ENCODE data around the gene CHMP4B. TPM values are rescaled to one million over a fixed set of nuclear protein-coding genes. Genes with fewer than 3 reads are reported as not detected.
"Not testable (repeated sequence)": the region's sequence is repeated elsewhere in the genome, so short reads cannot be mapped to it uniquely, and the experiment has no call there.

The CHMP4B gene
- total RNA-seq, 1 donor from 2014 or later, result 77.8 TPM

GRCh38 chr20:33790566-33790965 is 20.6 kb upstream of the CHMP4B start:
- peak; percentile 82 for ATAC-seq

DNA sequence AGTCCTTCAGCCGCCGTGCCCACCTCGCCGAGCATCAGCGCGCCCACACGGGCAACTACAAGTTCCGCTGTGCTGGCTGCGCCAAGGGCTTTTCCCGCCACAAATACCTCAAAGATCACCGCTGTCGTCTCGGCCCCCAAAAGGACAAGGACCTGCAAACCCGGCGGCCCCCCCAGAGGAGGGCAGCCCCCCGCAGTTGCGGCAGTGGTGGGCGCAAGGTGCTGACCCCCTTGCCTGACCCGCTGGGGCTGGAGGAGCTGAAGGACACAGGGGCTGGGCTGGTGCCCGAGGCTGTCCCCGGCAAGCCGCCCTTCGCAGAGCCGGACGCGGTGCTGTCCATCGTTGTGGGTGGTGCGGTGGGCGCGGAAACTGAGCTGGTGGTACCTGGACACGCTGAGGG is 20.1 kb upstream of the CHMP4B start:
- no peak for ATAC-seq

GRCh38 chr20:33791540-33791939 is 19.6 kb upstream of the CHMP4B start:
- ATAC-seq, result no peak

DNA sequence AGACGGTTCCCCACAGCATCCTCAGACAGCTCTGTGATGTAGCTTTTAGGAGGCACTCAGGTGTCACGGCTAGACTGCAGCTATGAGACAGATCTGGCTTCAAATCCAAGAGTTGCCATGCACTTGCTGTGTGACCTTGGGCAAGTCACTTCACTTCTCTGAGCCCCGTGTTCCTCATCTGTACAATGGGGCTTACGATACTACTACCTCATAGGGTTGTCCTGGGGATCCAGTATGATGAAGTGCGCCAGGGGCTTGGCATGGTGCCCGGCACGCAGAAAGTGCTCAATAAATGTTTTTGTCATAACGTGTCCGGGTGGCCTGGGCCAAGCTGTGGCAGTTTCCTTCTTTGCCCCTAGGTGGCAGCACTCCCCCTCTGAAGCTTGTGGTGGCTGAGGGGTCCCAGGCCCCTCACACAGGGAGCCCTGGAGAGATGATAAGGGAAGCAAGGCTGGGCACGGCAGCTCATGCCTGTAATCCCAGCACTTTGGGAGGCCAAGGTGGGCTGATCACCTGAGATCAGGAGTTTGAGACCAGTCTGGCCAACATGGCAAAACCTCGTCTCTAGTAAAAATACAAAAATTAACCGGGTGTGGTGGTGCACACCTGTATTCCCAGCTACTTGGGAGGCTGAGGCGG is 19.1 kb upstream of the CHMP4B start:
- ATAC-seq, result no peak

- not testable (repeated sequence) for ATAC-seq
Measured at GRCh38 chr20:33792598-33792989, 18.6 kb upstream of the CHMP4B start.

- no peak for ATAC-seq
Measured at GRCh38 chr20:33793011-33793931, 17.9 kb upstream of the CHMP4B start.

DNA sequence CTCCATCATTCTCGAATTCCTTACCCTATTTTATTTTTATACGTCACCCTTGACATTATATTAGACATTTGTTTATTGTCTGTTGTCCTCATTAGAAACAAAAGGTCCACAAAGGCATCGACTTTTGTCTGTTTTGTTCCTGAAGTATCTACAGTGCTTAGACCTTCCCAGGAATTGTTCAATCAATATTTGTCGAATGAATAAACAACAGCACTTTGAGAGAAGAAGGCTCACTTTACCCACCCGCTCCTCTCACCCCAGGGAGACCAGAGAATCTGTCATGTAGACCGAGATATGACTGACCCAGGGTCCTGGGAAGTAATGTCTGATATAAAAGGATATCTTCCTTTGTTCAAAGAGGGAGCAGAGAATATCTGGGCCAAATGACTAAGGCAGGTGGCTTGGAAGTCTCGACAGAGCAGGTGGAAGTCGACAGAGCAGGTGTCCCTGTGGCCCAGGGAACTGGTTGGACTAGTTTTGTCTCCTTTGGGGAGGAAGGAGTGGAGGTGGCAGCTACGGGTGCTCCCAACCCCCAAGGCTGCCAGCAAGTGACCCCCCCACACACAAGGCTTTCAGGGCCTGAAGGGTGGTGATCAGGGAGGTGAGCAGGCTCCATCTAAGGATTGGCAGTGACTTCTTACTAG is 14.8 kb upstream of the CHMP4B start:
- ATAC-seq, result peak; percentile 82

- no peak for ATAC-seq
Measured at GRCh38 chr20:33796907-33797544, 14.1 kb upstream of the CHMP4B start.

DNA sequence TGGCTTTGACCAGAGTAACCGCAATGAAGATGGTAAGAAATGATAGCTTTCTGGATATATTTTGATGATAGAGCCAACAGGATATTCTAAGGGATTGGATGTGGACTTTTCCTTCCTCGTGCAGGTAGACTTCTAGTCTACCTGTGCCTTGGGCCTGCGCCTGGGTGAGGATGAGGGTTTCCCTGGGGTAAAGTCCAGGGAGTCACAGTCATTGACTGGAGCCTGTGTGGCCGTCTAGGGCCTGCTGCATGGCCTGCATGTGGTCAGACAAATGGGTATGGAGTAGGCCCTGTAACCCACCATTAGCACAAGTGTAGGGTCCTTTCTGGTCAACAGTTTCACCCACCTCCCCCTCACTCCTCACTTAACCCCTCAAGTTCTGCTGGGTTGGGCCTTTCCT is 12.7 kb upstream of the CHMP4B start:
- no peak for ATAC-seq

- peak; percentile 85 for ATAC-seq
Measured at GRCh38 chr20:33803921-33804337, 7.2 kb upstream of the CHMP4B start.

DNA sequence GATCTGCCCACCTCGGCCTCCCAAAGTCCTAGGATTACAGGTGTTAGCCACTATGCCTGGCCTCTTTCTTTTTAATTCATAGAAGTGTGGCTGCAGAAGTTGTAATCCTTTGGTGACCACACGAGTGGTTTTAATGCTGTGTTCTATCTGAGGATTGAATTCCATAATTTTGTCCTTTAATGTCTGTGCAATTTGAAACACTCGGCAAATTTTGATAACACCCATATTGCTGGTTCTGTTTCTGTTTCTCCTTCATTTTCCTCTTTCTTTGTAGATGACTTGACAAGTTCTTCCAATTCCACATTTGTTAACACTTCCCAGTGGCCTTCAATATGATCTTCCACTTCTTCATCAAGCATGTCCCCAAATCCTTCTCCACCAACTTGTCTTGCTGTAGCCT is 2.8 kb upstream of the CHMP4B start:
- ATAC-seq, result no peak

- no peak for ATAC-seq
Measured at GRCh38 chr20:33810259-33810658, 889 bp upstream of the CHMP4B start.

DNA sequence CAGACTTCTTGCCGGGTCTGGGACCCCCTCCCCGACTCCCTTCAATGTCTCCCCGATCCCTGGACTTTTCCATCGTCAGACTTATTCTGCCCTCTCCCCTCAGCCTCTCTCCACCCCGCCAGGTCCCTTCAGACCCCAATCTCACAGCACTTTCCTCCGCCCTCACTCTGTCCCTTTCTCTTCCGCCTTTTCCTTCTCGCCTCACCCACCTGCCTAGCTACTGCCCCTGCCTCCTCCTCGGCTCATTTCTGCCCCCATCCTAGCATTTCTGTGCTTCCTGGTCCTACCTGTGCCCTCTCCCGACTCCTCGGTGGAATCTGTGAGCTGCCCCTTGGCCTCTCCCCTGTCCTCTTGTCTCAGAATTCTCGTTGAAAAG is 616 bp downstream of the CHMP4B start:
- peak; percentile 2 for ATAC-seq

DNA sequence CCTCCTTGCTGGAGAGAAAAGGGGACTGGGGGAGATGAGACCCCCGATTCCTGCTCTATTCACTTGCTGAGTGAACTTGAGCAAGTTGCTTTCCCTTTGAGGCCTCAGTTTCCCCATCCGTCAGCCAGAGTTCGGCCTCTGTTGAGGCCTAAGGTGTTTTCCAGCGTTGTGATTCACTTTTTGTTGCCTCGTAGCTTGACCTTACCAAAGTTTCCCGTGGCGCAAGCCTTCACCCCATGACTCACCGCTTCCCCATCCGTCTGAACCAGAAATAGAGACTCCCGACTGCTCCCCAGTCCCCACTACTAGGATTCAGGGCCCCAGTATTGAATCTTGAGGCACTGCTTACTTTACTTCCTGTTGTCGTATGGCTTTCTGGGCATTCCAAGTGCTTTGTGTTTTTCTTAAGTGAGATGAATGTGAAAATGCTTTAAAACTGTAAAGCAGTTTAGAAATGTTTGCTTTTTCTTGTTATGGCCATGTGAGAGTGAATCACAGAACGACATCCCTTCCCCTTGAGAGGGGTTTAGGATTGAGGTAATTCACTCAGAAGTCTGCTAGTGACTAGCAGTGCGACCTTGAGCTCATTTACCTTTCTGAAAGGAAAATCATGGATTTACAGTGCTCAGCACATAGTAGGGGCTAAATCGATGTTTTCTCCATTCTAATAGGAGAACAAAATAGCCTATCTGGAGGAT is 1.2 kb downstream of the CHMP4B start:
- peak; percentile 56 for ATAC-seq

DNA sequence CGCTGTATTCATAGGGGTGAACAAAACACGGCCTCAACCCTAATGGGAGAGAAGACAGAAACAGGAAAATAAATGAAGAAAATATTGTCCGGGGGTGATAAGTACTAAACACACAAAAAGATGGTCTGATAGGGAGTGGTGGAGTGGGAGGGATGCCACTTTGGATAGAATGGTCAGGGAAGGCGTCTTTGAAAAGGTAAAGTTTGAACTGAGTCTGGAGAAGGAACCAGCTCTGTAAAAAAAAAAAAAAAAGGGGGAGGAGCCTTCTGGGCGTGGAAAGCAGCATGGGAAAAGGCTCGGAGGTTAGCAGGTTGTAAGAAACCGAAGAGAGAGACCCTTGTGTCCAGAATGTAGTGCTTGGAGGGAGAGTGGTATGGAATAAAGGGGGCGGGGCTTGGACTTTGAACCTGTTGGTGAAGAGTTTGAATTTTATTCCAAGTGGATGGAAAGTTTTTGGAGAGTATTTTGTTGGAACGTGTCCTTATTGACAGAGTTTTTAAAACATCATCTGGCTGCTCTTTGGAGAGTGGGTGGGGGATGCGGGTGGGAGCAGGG is 1.8 kb downstream of the CHMP4B start:
- ATAC-seq, result no peak

GRCh38 chr20:33814238-33814712 is 3.1 kb downstream of the CHMP4B start:
- ATAC-seq, result no peak

GRCh38 chr20:33815671-33816070 is 4.5 kb downstream of the CHMP4B start:
- ATAC-seq, result no peak

- ATAC-seq, result no peak
Measured at GRCh38 chr20:33816191-33816590, 5.0 kb downstream of the CHMP4B start.

DNA sequence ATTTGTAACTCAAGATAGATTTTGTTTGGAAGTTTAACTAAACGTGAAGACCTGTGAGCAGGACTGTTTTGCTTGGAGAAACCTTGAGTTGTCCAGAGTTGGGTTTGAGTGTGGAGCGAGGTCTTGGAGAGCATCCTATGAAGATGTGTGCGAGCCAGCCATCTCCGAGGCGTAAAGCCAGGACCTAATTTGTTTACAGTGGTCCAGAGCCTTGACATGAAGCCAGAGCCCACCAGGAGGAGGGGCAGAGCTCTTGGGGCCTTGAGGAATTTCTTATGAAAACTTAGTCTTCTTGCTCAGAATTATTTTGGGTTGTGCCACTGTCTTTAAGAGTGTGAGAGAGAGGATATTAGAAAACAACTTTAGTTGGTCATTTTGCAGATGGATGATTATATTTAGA is 6.3 kb downstream of the CHMP4B start:
- no peak for ATAC-seq

- no peak for ATAC-seq
Measured at GRCh38 chr20:33819456-33819855, 8.3 kb downstream of the CHMP4B start.

GRCh38 chr20:33820362-33820761 is 9.2 kb downstream of the CHMP4B start:
- ATAC-seq, result no peak

DNA sequence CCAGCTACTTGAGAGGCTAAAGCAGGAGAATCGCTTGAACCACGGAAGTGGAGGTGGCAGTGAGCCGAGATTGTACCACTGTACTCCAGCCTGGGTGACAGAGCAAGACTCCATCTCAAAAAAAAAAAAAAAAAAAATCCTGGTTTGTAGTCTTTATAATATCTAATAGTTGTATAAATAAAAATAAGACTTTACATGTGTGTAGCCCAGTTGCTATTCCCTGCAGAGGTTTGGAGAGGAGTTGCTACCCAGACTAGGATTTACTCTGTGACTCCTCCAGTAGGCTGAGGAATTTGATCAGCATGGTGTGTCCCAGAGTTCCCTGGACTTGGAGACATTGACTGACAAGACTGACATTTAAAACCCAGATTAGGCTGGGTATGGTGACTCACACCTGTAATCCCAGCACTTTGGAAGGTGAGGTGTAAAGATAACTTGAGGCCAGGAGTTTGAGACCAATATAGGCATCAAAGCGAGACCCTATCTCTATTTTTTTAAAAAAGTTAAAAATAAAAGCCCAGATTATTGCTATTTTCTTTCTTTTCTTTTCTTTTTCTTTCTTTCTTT is 10.2 kb downstream of the CHMP4B start:
- ATAC-seq, result no peak
